ENCODE results near the gene GOLIM4. TPM values are rescaled to one million over a fixed set of nuclear protein-coding genes. Genes with fewer than 3 reads are reported as not detected.

GOLIM4 gene
- total RNA-seq, 1 experiment from 2014 or later: 30.0 TPM

DNA sequence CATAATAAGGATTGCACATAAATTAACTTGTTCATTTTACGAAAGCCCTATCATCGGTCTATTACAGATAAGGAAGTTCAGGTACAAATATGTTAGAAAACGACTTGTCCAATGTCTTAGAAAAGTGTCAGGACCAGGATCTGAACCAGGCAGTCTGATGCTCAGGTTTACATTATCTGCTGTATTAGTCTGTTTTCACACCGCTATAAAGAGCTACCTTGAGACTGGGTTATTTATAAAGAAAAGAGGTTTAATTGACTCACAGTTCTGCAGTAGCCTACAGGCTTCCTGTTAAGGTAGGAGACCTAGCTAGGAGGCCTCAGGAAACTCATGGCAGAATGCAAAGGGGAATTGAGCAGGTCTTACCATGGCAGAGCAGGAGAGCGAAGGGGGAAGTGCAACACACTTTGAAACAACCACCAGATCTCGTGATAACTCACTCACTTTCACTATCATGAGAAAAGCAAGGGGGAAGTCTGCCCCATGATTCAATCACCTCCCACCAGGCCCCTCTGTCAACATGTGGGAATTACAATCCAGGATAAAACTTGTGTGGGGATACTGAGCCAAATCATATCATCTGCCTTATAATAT, 45.8 kb upstream of the GOLIM4 start (continued):
- TF ChIP-seq ZNF396 (CRISPR knock-in tag; IDR thresholded peaks at IDR 0.05; ENCODE audit: borderline replicate concordance) (no peak), RORB (CRISPR knock-in tag; IDR thresholded peaks at IDR 0.05) (no peak), ZNF416 (CRISPR knock-in tag; IDR thresholded peaks at IDR 0.05) (no peak), ZNF232 (CRISPR knock-in tag; IDR thresholded peaks at IDR 0.05) (no peak), ETV6 (CRISPR knock-in tag; IDR thresholded peaks at IDR 0.05) (no peak)
- TF ChIP-seq, protein P1, sequence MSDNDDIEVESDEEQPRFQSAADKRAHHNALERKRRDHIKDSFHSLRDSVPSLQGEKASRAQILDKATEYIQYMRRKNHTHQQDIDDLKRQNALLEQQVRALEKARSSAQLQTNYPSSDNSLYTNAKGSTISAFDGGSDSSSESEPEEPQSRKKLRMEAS (CRISPR knock-in tag; IDR thresholded peaks at IDR 0.05): no peak
- TF ChIP-seq, protein P2, sequence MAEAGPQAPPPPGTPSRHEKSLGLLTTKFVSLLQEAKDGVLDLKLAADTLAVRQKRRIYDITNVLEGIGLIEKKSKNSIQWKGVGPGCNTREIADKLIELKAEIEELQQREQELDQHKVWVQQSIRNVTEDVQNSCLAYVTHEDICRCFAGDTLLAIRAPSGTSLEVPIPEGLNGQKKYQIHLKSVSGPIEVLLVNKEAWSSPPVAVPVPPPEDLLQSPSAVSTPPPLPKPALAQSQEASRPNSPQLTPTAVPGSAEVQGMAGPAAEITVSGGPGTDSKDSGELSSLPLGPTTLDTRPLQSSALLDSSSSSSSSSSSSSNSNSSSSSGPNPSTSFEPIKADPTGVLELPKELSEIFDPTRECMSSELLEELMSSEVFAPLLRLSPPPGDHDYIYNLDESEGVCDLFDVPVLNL (CRISPR knock-in tag; IDR thresholded peaks at IDR 0.05; ENCODE audit: borderline replicate concordance, low read depth): no peak

DNA sequence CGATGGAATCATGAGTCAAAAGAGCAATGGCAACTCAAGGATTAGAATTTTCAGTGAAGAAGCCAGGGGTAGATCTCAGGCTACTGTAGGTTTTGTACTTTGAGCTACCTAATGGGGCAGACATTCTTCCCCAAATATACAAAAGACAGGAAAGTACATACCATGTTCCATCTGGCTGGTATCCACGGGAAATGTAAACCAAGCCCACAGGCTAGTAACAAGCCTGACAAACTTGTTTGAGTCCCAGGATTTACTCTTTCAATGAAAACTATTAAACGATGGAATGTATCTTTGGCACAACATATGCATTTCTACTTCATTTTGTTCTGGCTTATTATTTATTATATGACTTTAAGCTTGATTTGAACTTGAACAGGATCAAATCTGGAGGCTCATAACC, 44.2 kb upstream of the GOLIM4 start:
- ATAC-seq (peak; percentile 33; the same call in 1 of the 2 replicates), DNase-seq (ENCODE audit: low spot score) (no peak)
- no peaks in the 10 kb centered on the region for H3K27me3 Mint-ChIP-seq (ENCODE audit: low read depth)
- peaks cover 6% of the 10 kb centered on the region; the same call in 1 of the 2 replicates for H3K36me3 Mint-ChIP-seq
- TF ChIP-seq TP53 (CRISPR knock-in tag; IDR thresholded peaks at IDR 0.05) (no peak), NR1H2 (CRISPR knock-in tag; IDR thresholded peaks at IDR 0.05) (no peak), RORB (CRISPR knock-in tag; IDR thresholded peaks at IDR 0.05) (no peak), JUN (CRISPR knock-in tag; IDR thresholded peaks at IDR 0.05) (no peak)
- TF ChIP-seq, protein P3, sequence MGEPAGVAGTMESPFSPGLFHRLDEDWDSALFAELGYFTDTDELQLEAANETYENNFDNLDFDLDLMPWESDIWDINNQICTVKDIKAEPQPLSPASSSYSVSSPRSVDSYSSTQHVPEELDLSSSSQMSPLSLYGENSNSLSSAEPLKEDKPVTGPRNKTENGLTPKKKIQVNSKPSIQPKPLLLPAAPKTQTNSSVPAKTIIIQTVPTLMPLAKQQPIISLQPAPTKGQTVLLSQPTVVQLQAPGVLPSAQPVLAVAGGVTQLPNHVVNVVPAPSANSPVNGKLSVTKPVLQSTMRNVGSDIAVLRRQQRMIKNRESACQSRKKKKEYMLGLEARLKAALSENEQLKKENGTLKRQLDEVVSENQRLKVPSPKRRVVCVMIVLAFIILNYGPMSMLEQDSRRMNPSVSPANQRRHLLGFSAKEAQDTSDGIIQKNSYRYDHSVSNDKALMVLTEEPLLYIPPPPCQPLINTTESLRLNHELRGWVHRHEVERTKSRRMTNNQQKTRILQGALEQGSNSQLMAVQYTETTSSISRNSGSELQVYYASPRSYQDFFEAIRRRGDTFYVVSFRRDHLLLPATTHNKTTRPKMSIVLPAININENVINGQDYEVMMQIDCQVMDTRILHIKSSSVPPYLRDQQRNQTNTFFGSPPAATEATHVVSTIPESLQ (CRISPR knock-in tag; IDR thresholded peaks at IDR 0.05): no peak
- TF ChIP-seq, protein P4, sequence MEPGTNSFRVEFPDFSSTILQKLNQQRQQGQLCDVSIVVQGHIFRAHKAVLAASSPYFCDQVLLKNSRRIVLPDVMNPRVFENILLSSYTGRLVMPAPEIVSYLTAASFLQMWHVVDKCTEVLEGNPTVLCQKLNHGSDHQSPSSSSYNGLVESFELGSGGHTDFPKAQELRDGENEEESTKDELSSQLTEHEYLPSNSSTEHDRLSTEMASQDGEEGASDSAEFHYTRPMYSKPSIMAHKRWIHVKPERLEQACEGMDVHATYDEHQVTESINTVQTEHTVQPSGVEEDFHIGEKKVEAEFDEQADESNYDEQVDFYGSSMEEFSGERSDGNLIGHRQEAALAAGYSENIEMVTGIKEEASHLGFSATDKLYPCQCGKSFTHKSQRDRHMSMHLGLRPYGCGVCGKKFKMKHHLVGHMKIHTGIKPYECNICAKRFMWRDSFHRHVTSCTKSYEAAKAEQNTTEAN (CRISPR knock-in tag; IDR thresholded peaks at IDR 0.05): no peak
- H3K9me3 Mint-ChIP-seq: peaks cover 12% of the 10 kb centered on the region
- POLR2A ChIA-PET: no interaction called here
- peaks cover 30% of the 10 kb centered on the region for H3K4me1 Mint-ChIP-seq
- no peak overlapping the region for H3K4me3 Mint-ChIP-seq
- CTCF ChIA-PET: interaction anchor here (1.1 kb wide), 1 partner anchor 25 kb away, joined by 4 read pairs; no protein-coding TSS in a partner anchor
- H3K27ac Mint-ChIP-seq: no peak overlapping the region

DNA sequence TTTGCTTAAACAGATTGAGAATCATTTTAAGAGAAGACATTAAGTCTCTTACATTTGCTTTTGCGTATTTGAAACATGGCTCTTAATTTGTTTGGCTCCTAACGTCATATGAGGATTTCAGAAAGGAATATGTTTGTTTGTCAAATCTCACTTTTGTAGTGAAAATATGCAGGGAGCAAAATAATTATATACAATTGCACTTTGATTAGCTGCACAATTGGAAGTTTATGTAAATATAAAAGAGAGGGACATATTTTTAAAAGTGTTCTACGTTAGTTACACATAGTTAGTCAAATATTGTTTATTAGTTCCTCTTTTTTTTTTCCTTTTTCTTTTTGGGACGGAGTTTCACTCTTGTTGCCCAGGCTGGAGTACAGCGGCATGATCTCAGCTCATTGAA, 42.7 kb upstream of the GOLIM4 start:
- CTCF ChIA-PET: interaction anchor here (0.8 kb wide), 1 partner anchor 27 kb away, joined by 3 read pairs; no protein-coding TSS in a partner anchor
- no peaks in the 10 kb centered on the region for H3K9me3 Mint-ChIP-seq
- peaks cover 30% of the 10 kb centered on the region for H3K4me1 Mint-ChIP-seq
- POLR2A ChIA-PET: no interaction called here
- H3K36me3 Mint-ChIP-seq: no peaks in the 10 kb centered on the region
- ATAC-seq: no peak
- TF ChIP-seq, protein P5, sequence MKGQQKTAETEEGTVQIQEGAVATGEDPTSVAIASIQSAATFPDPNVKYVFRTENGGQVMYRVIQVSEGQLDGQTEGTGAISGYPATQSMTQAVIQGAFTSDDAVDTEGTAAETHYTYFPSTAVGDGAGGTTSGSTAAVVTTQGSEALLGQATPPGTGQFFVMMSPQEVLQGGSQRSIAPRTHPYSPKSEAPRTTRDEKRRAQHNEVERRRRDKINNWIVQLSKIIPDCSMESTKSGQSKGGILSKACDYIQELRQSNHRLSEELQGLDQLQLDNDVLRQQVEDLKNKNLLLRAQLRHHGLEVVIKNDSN (CRISPR knock-in tag; IDR thresholded peaks at IDR 0.05): no peak
- TF ChIP-seq, protein P6, sequence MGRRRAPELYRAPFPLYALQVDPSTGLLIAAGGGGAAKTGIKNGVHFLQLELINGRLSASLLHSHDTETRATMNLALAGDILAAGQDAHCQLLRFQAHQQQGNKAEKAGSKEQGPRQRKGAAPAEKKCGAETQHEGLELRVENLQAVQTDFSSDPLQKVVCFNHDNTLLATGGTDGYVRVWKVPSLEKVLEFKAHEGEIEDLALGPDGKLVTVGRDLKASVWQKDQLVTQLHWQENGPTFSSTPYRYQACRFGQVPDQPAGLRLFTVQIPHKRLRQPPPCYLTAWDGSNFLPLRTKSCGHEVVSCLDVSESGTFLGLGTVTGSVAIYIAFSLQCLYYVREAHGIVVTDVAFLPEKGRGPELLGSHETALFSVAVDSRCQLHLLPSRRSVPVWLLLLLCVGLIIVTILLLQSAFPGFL (CRISPR knock-in tag; IDR thresholded peaks at IDR 0.05; ENCODE audit: borderline replicate concordance): no peak
- TF ChIP-seq ZNF317 (CRISPR knock-in tag; IDR thresholded peaks at IDR 0.05; ENCODE audit: borderline replicate concordance, low read depth) (no peak), RELA (CRISPR knock-in tag; IDR thresholded peaks at IDR 0.05; ENCODE audit: borderline replicate concordance) (no peak), ESRRA (CRISPR knock-in tag; IDR thresholded peaks at IDR 0.05; ENCODE audit: borderline replicate concordance) (no peak), ZNF396 (CRISPR knock-in tag; IDR thresholded peaks at IDR 0.05; ENCODE audit: borderline replicate concordance) (no peak), FOXJ3 (CRISPR knock-in tag; IDR thresholded peaks at IDR 0.05; ENCODE audit: borderline replicate concordance) (no peak), SMAD4 (CRISPR knock-in tag; IDR thresholded peaks at IDR 0.05) (no peak), ZNF416 (CRISPR knock-in tag; IDR thresholded peaks at IDR 0.05) (no peak)
- TF ChIP-seq, protein P7, sequence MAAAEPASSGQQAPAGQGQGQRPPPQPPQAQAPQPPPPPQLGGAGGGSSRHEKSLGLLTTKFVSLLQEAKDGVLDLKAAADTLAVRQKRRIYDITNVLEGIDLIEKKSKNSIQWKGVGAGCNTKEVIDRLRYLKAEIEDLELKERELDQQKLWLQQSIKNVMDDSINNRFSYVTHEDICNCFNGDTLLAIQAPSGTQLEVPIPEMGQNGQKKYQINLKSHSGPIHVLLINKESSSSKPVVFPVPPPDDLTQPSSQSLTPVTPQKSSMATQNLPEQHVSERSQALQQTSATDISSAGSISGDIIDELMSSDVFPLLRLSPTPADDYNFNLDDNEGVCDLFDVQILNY (CRISPR knock-in tag; IDR thresholded peaks at IDR 0.05): no peak
- H3K27me3 Mint-ChIP-seq (ENCODE audit: low read depth): no peaks in the 10 kb centered on the region
- no peak for DNase-seq (ENCODE audit: low spot score)
- H3K27ac Mint-ChIP-seq: no peak overlapping the region
- H3K4me3 Mint-ChIP-seq: no peak overlapping the region

All from WTC11 (cell line).